Upper lobe of left lung (tissue), 4 donors: ENCODE results near the gene CNN1.

Source experiments
- EP300 ChIP-seq, 4 donors: sonication (generic); formaldehyde crosslinking; IDR thresholded peaks; one replicate each; pipeline ENCODE4 v1.5.1; 2017; ENCODE audit warnings: antibody characterized with exemption in 4 of 4, control low read depth in 2 of 4
- POLR2A ChIP-seq, 4 donors: fragments of 450-650 bp; IDR thresholded peaks; one replicate each; pipeline ENCODE4 v1.5.1; 2016 to 2017; ENCODE audit warnings: antibody characterized with exemption in 4 of 4, mild to moderate bottlenecking in 2 of 4
- POLR2AphosphoS5 ChIP-seq, 2 donors: sonication (generic); formaldehyde crosslinking; IDR thresholded peaks; one replicate each; pipeline ENCODE4 v1.5.1; 2017; ENCODE audit warnings: antibody characterized with exemption in 2 of 2
- TF ChIP-seq, protein P1 (sequence below), 6 experiments: fragments of 450-650 bp in 4 of 6; fragments of 200-600 bp in 2 of 6; sonication (generic) in 2 of 6; IDR thresholded peaks; one replicate each; pipeline ENCODE4 v1.5.1; 2016 to 2019; ENCODE audit warnings: antibody characterized with exemption in 6 of 6

DNA sequence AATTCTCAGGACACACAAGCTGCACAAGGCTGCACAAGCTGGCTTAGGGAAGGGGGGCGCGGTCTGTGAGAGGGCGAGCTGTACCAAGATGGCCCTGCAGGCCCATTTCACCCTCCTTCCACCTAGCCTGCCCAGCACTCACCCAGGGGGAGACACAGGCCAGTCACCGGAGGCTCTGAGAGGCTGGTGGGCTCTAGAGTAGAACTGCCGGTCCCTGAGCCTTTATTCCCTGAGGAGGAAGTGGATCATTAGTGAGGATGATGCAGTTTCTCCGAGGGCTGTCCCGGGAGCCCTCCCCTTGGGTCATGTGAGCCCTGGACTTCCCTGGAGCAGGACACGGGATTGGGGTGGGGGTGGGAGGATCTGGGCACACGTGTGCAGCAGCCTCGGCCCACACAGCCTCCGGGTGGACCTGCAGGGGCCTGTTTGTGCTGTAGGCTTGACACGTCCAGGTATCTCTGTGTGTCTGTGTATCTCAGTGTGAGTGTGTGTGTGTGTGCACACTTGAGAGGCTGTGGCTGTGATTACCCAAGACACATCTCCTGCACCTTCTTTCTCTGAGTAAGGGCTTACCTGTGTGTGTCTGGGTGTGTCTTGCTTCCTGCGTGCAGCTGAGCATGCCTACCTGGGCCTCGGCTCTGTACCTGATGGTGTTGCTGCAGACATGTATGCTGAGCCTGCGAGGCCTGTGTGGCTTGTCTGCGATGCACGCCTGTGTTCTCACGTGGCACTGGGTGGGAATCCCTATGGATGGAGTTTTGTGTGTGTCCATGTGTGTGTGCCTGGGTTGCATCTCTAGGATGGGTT, 39.0 kb downstream of the CNN1 start, which contains the start of gene ACP5:
- TF ChIP-seq, protein P1, sequence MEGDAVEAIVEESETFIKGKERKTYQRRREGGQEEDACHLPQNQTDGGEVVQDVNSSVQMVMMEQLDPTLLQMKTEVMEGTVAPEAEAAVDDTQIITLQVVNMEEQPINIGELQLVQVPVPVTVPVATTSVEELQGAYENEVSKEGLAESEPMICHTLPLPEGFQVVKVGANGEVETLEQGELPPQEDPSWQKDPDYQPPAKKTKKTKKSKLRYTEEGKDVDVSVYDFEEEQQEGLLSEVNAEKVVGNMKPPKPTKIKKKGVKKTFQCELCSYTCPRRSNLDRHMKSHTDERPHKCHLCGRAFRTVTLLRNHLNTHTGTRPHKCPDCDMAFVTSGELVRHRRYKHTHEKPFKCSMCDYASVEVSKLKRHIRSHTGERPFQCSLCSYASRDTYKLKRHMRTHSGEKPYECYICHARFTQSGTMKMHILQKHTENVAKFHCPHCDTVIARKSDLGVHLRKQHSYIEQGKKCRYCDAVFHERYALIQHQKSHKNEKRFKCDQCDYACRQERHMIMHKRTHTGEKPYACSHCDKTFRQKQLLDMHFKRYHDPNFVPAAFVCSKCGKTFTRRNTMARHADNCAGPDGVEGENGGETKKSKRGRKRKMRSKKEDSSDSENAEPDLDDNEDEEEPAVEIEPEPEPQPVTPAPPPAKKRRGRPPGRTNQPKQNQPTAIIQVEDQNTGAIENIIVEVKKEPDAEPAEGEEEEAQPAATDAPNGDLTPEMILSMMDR (IDR thresholded peaks at IDR 0.05): no peak
- TF ChIP-seq POLR2AphosphoS5 (IDR thresholded peaks at IDR 0.05) (no peak), POLR2A (IDR thresholded peaks at IDR 0.05) (peak in 1 of 4 donors; percentile 60), EP300 (IDR thresholded peaks at IDR 0.05) (no peak)
